Measurements from ENCODE around the gene STMP1. TPM values are rescaled to one million over a fixed set of nuclear protein-coding genes. Genes with fewer than 3 reads are reported as not detected.

Gene STMP1
- total RNA-seq, 1 donor from 2014 or later, result 10.1 TPM

GRCh38 chr7:135645296-135645904, 16.9 kb upstream of the STMP1 start:
- intact Hi-C loops (cut with DNase I), result loop anchor here (2.0 kb wide), 2 partner anchors 25 to 365 kb away; no protein-coding TSS in a partner anchor

GRCh38 chr7:135647755-135648154, 14.6 kb upstream of the STMP1 start:
- no peak overlapping the region for H3K27ac ChIP-seq
- H3K4me1 ChIP-seq, result no peaks in the 10 kb centered on the region
- intact Hi-C loops (cut with DNase I), result no loop called here
- H3K36me3 ChIP-seq, result peaks cover 4 to 27% of the 10 kb centered on the region in 2 donors
- TF ChIP-seq CTCF (IDR thresholded peaks at IDR 0.05), result no peak
- no peak for DNase-seq (ENCODE audit: low spot score in 2 of 2)
- H3K9me3 ChIP-seq, result no peaks in the 10 kb centered on the region
- H3K27me3 ChIP-seq, result no peaks in the 10 kb centered on the region
- no peak overlapping the region for H3K4me3 ChIP-seq

More at GRCh38 chr7:135645296-135645904, 16.9 kb upstream of the STMP1 start:
- peak; percentile 23 to 81 (median 79) for TF ChIP-seq CTCF (IDR thresholded peaks at IDR 0.05)
- H3K36me3 ChIP-seq, result peaks cover 6 to 40% of the 10 kb centered on the region in 2 donors
- H3K27ac ChIP-seq, result no peak overlapping the region
- H3K27me3 ChIP-seq, result no peaks in the 10 kb centered on the region
- H3K9me3 ChIP-seq, result no peaks in the 10 kb centered on the region
- H3K4me1 ChIP-seq, result no peaks in the 10 kb centered on the region
- H3K4me3 ChIP-seq, result peak overlapping the region in 1 of 2 donors; percentile 20
- DNase-seq (ENCODE audit: low spot score in 2 of 2), result no peak

DNA sequence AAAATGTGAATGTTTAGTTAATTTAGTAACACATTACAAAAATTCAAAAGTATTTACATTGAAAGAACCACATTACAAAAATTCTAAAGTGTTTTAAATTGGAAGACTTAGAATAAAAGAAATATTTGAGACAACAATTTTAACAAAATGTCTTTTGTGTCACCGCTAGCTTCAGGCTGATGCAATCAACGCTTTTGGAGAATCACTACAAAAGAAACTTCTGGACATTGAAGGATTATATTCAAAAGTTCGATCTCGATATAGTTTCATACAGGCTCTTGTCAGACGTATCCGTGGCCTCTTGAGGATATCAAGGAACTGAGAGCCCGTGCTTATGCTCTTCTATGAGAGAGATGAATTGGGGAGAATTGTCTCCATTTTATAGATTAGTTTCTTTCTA, 14.1 kb upstream of the STMP1 start:
- Histone ChIP-seq H3K9me3 (no peaks in the 10 kb centered on the region), H3K4me3 (no peak overlapping the region), H3K27me3 (no peaks in the 10 kb centered on the region), H3K27ac (no peak overlapping the region), H3K4me1 (no peaks in the 10 kb centered on the region), H3K36me3 (peaks cover 0 to 23% of the 10 kb centered on the region in 2 donors)
- intact Hi-C loops (cut with DNase I), result no loop called here
- no peak for DNase-seq (ENCODE audit: low spot score in 2 of 2)
- no peak for TF ChIP-seq CTCF (IDR thresholded peaks at IDR 0.05)

DNA sequence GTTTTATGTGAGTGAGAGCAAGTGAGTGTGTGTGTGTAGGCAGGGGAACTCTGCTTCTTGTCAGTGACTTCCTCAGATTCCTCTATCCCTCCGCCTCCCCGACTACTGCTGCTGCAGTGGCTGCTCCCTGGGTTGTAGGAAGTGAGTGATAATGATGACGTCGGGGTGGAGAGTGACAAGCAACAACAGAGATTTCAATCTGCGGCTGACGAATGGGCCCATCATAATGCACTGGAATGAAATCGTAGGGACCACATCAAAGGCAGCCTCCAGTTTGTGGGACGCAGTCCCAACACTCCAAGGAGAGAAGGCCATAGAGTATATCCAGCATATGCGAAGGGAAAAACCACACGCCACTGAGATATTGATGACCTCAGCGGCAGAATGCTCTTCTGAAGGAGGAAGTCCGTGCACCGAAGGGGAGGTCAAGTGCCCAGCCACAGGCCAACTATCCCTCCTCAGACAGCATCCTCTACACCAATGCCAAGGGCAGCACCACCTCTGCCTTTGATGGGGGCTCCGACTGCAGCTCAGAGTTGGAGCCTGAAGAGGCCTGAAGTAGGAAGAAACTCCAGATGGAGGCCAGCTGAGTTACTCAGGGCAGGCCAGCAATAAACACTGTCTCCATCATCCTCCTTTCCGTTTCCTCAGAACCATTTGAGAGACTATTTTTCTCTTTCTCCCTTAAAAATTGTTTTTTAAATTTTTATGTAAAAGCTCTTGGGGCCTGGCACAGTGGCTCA, 11.3 kb upstream of the STMP1 start:
- no peak overlapping the region for H3K4me3 ChIP-seq
- no peak for DNase-seq (ENCODE audit: low spot score in 2 of 2)
- intact Hi-C loops (cut with DNase I), result no loop called here
- H3K4me1 ChIP-seq, result no peaks in the 10 kb centered on the region
- peaks cover 0 to 10% of the 10 kb centered on the region in 2 donors for H3K36me3 ChIP-seq
- TF ChIP-seq CTCF (IDR thresholded peaks at IDR 0.05), result no peak
- no peaks in the 10 kb centered on the region for H3K27me3 ChIP-seq
- no peaks in the 10 kb centered on the region for H3K9me3 ChIP-seq
- H3K27ac ChIP-seq, result no peak overlapping the region

DNA sequence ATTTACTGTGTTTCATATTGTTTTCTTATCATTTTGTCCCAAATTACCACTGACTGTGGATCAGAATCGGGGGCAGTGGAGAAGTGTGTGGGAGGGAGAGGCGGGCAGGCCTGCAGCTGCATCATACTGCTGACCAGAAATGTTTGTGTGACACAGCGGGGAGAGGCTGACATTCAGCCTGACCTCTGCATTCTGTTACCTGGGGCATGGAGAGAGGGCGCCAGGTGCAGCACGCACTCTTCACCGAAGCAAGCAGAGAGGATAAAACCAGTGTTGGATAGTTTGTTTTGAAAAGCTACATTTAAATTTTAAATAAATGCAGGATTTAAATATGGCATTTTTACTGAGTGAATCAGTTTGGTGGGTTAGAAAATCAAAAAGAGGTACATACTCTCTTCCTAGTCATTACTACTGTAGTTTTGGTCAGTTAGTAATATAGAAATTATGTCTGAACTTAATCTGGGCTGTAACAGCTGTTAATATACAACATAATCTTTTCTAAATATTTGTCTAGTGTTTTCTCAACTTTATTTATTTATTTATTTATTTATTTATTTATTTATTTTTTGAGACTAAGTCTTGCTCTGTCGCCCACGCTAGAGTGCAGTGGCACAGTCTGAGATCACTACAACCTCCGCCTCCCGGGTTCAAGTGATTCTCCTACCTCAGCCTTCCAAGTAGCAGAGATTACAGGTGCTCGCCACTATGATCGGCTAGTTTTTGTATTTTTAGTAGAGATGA, 8.8 kb upstream of the STMP1 start:
- intact Hi-C loops (cut with DNase I), result no loop called here
- no peaks in the 10 kb centered on the region for H3K9me3 ChIP-seq
- TF ChIP-seq CTCF (IDR thresholded peaks at IDR 0.05), result no peak
- no peak overlapping the region for H3K27ac ChIP-seq
- no peaks in the 10 kb centered on the region for H3K4me1 ChIP-seq
- no peak for DNase-seq (ENCODE audit: low spot score in 2 of 2)
- no peaks in the 10 kb centered on the region for H3K36me3 ChIP-seq
- no peaks in the 10 kb centered on the region for H3K27me3 ChIP-seq
- no peak overlapping the region for H3K4me3 ChIP-seq

Data from ascending aorta (tissue), 2 donors.